Subcutaneous abdominal adipose tissue (tissue), 5 donors: Measurements from ENCODE around the gene PFN4.

Experiments used
- H3K27ac ChIP-seq: one replicate; pipeline ENCODE4 v1.7.0; 2013; ENCODE audit warnings: low read depth, mild to moderate bottlenecking, inconsistent platforms, low read length, moderate library complexity
- H3K27me3 ChIP-seq, 5 donors: one replicate each; pipeline ENCODE4 v1.7.0; 2013; ENCODE audit warnings: low read length in 5 of 5, inconsistent platforms in 1 of 5; ENCODE audit not compliant: control insufficient read depth in 5 of 5, insufficient read depth in 4 of 5
- H3K36me3 ChIP-seq, 5 donors: one replicate each; pipeline ENCODE4 v1.7.0; 2013; ENCODE audit warnings: low read length in 5 of 5; ENCODE audit not compliant: control insufficient read depth in 5 of 5, insufficient read depth in 5 of 5
- H3K4me1 ChIP-seq, 5 donors: one replicate each; pipeline ENCODE4 v1.7.0; 2013; ENCODE audit warnings: low read length in 5 of 5, mild to moderate bottlenecking in 3 of 5, moderate library complexity in 1 of 5; ENCODE audit not compliant: control insufficient read depth in 5 of 5, insufficient read depth in 5 of 5
- H3K4me3 ChIP-seq, 5 donors: one replicate each; pipeline ENCODE4 v1.7.0; 2013; ENCODE audit warnings: low read length in 5 of 5, low read depth in 1 of 5
- H3K9ac ChIP-seq, 5 donors: one replicate each; pipeline ENCODE4 v1.7.0; 2013; ENCODE audit warnings: low read length in 5 of 5, mild to moderate bottlenecking in 4 of 5, moderate library complexity in 3 of 5
- H3K9me3 ChIP-seq, 5 donors: one replicate each; pipeline ENCODE4 v1.7.0; 2013; ENCODE audit warnings: low read length in 5 of 5; ENCODE audit not compliant: control insufficient read depth in 5 of 5
- donor health status: healthy.
- donor health status: healthy.
- donor health status: healthy.
- donor health status: healthy.
- donor health status: healthy.

Gene PFN4

DNA sequence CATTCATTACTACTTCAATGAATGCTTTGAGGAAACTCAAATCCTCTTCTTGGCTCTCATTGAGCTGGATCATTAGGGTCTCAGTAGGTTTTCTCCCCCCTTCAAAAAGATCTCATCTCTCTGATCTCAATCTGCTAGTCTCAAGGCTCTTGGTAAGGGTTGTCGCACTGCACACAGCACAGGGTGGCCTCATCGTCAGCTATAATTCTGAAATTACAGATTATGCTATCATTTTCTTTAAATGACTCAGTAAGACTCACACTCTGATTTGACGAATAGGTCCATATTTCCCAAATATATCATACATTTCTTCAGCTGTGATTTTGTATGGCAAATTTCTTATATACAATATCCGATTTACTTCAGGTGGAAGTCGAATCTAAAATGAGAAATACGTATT lies 49.3 kb downstream of the PFN4 start:
- no peak overlapping the region for H3K27ac ChIP-seq
- H3K9me3 ChIP-seq, result no peaks in the 10 kb centered on the region
- H3K9ac ChIP-seq, result no peak overlapping the region
- H3K36me3 ChIP-seq, result peaks cover 6 to 43% (median 29%) of the 10 kb centered on the region in 5 donors
- H3K27me3 ChIP-seq, result no peaks in the 10 kb centered on the region
- H3K4me1 ChIP-seq, result peaks cover 0 to 24% (median 20%) of the 10 kb centered on the region in 5 donors
- H3K4me3 ChIP-seq, result no peak overlapping the region

DNA sequence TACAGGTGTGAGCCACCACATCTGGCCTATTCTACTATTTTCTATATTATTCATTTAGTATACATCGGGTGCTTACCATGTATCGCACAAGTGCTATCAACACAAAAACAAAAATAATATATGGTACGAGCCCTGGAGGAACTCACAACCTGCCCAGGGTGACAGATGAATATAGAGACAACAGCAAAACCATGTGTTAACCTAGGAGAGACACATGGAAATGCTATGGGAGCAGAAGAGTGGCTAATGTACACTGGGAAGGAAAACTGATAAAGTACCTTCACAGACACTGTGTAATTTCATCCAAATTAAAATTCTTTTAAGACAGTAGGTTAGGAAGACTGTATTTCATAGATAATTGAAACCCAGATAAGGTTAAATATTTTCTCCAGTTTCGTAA lies 50.9 kb downstream of the PFN4 start:
- H3K27me3 ChIP-seq, result no peaks in the 10 kb centered on the region

DNA sequence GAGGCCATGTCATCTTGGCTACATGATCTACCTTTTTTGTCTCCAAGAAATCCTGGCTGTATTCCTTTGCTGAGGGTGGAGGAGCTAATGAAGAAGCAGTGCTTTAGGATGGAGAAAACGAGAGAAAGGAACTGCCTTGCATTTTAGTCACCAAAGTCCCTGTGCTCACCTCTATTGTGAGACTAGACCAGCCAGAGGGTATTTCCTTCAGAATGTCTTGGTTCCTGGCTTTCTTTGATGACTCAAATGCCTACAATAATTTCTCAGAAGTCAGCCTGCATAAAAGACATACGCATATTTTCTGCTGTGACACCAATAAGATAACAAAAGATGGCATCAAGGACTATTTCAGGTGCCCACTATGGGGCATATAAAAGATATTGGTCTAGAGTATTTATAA lies 57.8 kb downstream of the PFN4 start:
- no peak overlapping the region for H3K4me3 ChIP-seq
- H3K9ac ChIP-seq, result peak overlapping the region in 1 of 5 donors; percentile 10
- peaks cover 30 to 47% (median 37%) of the 10 kb centered on the region in 5 donors for H3K36me3 ChIP-seq
- no peak overlapping the region for H3K27ac ChIP-seq
- no peaks in the 10 kb centered on the region for H3K27me3 ChIP-seq
- H3K4me1 ChIP-seq, result no peaks in the 10 kb centered on the region
- no peaks in the 10 kb centered on the region for H3K9me3 ChIP-seq

More for the DNA sequence above, 50.9 kb downstream of the PFN4 start:
- Histone ChIP-seq H3K9ac (no peak overlapping the region), H3K9me3 (no peaks in the 10 kb centered on the region), H3K4me1 (peaks cover 0 to 17% (median 13%) of the 10 kb centered on the region in 5 donors), H3K27ac (no peak overlapping the region), H3K36me3 (peaks cover 16 to 55% (median 39%) of the 10 kb centered on the region in 5 donors), H3K4me3 (no peak overlapping the region)
